Nephron (organoid): Measurements from ENCODE around the gene CCL4L2.
A peak's percentile ranks its signal among the peaks of the same experiment; 100 is the strongest.
"Not testable (repeated sequence)": the region's sequence is repeated elsewhere in the genome, so short reads cannot be mapped to it uniquely, and the experiment has no call there.

ENCODE experiments used
- H3K27ac Mint-ChIP-seq, 3 experiments: 2 replicates each; pipeline ENCODE4 v1.8.0; 2020; ENCODE audit warnings: mixed read lengths in 3 of 3, mild to moderate bottlenecking in 2 of 3, moderate library complexity in 1 of 3
- H3K27me3 Mint-ChIP-seq: 2 replicates; pipeline ENCODE4 v1.8.0; 2021; ENCODE audit warnings: low read depth, mild to moderate bottlenecking, moderate library complexity, mixed read lengths
- H3K36me3 Mint-ChIP-seq: 2 replicates; pipeline ENCODE4 v1.8.0; 2020; ENCODE audit warnings: low read depth, mixed read lengths
- H3K4me1 Mint-ChIP-seq: 2 replicates; pipeline ENCODE4 v1.8.0; 2020; ENCODE audit warnings: mixed read lengths
- H3K4me3 Mint-ChIP-seq, 3 experiments: 2 replicates each; pipeline ENCODE4 v1.8.0; 2020; ENCODE audit warnings: mild to moderate bottlenecking in 3 of 3, mixed read lengths in 3 of 3, moderate library complexity in 2 of 3
- H3K9me3 Mint-ChIP-seq: 2 replicates; pipeline ENCODE4 v1.8.0; 2020; ENCODE audit warnings: mixed read lengths
- CTCF ChIP-seq, 3 experiments: fragments of 200-600 bp; sonication (generic); IDR thresholded peaks; one replicate each; pipeline ENCODE4 v1.5.0; 2021; ENCODE audit warnings: antibody characterized with exemption in 3 of 3; ENCODE audit not compliant: unreplicated experiment in 3 of 3

CCL4L2 gene

GRCh38 chr17:36229644-36230043 lies 18.8 kb downstream of the CCL4L2 start:
- peak in 2 of 3 experiments; percentile 18 to 36 for TF ChIP-seq CTCF (IDR thresholded peaks at IDR 0.05; ENCODE audit: unreplicated experiment in 3 of 3)
- H3K36me3 Mint-ChIP-seq, H3K27me3 Mint-ChIP-seq, H3K4me1 Mint-ChIP-seq, H3K9me3 Mint-ChIP-seq, H3K4me3 Mint-ChIP-seq, H3K27ac Mint-ChIP-seq: not testable (repeated sequence)

- not testable (repeated sequence) for H3K27ac Mint-ChIP-seq
Measured at GRCh38 chr17:36242046-36242445, 31.2 kb downstream of the CCL4L2 start.

More at GRCh38 chr17:36242046-36242445, 31.2 kb downstream of the CCL4L2 start:
- not testable (repeated sequence) for H3K4me3 Mint-ChIP-seq, H3K4me1 Mint-ChIP-seq, H3K27me3 Mint-ChIP-seq, H3K9me3 Mint-ChIP-seq, H3K36me3 Mint-ChIP-seq
